ENCODE data around the gene OR4N5.
"Not testable (repeated sequence)": the region's sequence is repeated elsewhere in the genome, so short reads cannot be mapped to it uniquely, and the experiment has no call there.

OR4N5 gene, protein sequence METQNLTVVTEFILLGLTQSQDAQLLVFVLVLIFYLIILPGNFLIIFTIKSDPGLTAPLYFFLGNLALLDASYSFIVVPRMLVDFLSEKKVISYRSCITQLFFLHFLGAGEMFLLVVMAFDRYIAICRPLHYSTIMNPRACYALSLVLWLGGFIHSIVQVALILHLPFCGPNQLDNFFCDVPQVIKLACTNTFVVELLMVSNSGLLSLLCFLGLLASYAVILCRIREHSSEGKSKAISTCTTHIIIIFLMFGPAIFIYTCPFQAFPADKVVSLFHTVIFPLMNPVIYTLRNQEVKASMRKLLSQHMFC

DNA sequence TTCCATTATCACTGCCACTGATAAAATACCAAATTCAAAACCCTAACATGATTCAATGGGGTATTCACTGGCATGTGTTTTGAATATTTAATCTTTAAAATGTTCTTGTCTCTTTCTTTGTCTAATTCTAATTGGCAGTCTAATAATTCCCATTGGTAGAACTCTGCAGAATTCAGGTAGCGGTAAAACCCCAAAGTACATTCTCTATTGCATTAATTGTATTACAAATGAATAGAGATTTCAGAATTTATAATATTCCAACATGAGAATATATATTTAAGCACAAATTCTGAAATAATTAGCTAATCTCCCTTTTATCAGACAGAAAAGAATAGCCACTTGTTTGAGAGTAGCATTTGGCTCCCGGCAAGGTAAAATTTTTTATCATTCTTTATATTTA lies at the start of gene OR4N5:
OR4N5 (plus strand) TSS at position 301 of the 400 bp plus-strand sequence. CDS start 4,916 bp downstream, outside the sequence.
- no peaks in the 10 kb centered on the region for H3F3A ChIP-seq (ENCODE audit: insufficient read depth)
- no peaks in the 10 kb centered on the region for H3K9me2 ChIP-seq (replicated peaks; ENCODE audit: insufficient read depth, low read length)
- H2AFZ ChIP-seq (ENCODE audit: low read depth, low read length, severe bottlenecking) = no peak within 1 kb of the TSS
- no peak within 1 kb of the TSS for H3K27ac ChIP-seq (ENCODE audit: low read depth, low read length)
- H4K20me1 ChIP-seq (ENCODE audit: low read depth, low read length) = no peaks in the 10 kb centered on the region
- no peak within 1 kb of the TSS for H3K4me3 ChIP-seq (ENCODE audit: insufficient read depth, low read length, poor library complexity, severe bottlenecking)
- TF ChIP-seq EZH2phosphoT487 (conservative IDR thresholded peaks at IDR 0.05; ENCODE audit: low read length) = no peak
- H3K9ac ChIP-seq (ENCODE audit: low read length) = no peak within 1 kb of the TSS
- H3K4me2 ChIP-seq (ENCODE audit: low read depth, low read length, poor library complexity, severe bottlenecking) = no peak within 1 kb of the TSS
- H3K27me3 ChIP-seq (ENCODE audit: low read length) = no peaks in the 10 kb centered on the region
- H3K79me2 ChIP-seq (ENCODE audit: insufficient read depth, low read length) = no peaks in the 10 kb centered on the region
- no peaks in the 10 kb centered on the region for H3K9me3 ChIP-seq (ENCODE audit: insufficient read depth, low read length)
- no peaks in the 10 kb centered on the region for H3K36me3 ChIP-seq (ENCODE audit: low read length)

DNA sequence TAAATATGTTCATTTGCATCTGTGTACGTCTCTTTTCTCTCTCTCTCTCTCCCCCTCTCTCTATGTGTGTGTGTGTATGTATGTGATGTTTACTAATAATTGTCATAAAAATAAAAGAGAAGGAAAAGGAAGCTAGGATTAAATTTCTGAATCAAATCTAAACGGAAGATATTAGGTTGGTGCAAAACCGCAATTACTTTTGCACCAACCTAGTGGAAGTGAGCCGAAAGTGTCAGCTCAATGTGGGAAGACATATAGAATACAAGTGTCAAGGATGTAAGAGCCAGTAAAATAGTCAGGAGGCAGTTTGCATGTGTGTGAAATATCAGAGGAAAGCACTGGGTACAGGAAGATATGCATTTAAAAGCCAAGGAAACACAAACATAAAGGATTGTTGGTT lies 46.6 kb upstream of the OR4N5 start:
- H3K36me3 ChIP-seq (ENCODE audit: low read length) = no peaks in the 10 kb centered on the region
- no peak overlapping the region for H2AFZ ChIP-seq (ENCODE audit: low read depth, low read length, severe bottlenecking)
- no peak overlapping the region for H3K4me2 ChIP-seq (ENCODE audit: low read depth, low read length, poor library complexity, severe bottlenecking)
- H3K79me2 ChIP-seq (ENCODE audit: insufficient read depth, low read length) = no peaks in the 10 kb centered on the region
- H4K20me1 ChIP-seq (ENCODE audit: low read depth, low read length) = no peaks in the 10 kb centered on the region
- H3K9ac ChIP-seq (ENCODE audit: low read length) = no peak overlapping the region
- no peak overlapping the region for H3K4me3 ChIP-seq (ENCODE audit: insufficient read depth, low read length, poor library complexity, severe bottlenecking)
- TF ChIP-seq EZH2phosphoT487 (conservative IDR thresholded peaks at IDR 0.05; ENCODE audit: low read length) = no peak
- TF ChIP-seq, protein P1, sequence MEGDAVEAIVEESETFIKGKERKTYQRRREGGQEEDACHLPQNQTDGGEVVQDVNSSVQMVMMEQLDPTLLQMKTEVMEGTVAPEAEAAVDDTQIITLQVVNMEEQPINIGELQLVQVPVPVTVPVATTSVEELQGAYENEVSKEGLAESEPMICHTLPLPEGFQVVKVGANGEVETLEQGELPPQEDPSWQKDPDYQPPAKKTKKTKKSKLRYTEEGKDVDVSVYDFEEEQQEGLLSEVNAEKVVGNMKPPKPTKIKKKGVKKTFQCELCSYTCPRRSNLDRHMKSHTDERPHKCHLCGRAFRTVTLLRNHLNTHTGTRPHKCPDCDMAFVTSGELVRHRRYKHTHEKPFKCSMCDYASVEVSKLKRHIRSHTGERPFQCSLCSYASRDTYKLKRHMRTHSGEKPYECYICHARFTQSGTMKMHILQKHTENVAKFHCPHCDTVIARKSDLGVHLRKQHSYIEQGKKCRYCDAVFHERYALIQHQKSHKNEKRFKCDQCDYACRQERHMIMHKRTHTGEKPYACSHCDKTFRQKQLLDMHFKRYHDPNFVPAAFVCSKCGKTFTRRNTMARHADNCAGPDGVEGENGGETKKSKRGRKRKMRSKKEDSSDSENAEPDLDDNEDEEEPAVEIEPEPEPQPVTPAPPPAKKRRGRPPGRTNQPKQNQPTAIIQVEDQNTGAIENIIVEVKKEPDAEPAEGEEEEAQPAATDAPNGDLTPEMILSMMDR (IDR thresholded peaks at IDR 0.05; ENCODE audit: insufficient read depth, low read length, poor library complexity, severe bottlenecking) = no peak
- H3K27ac ChIP-seq (ENCODE audit: low read depth, low read length) = no peak overlapping the region
- H3F3A ChIP-seq (ENCODE audit: insufficient read depth) = no peaks in the 10 kb centered on the region
- H3K9me3 ChIP-seq (ENCODE audit: insufficient read depth, low read length) = no peaks in the 10 kb centered on the region
- no peaks in the 10 kb centered on the region for H3K27me3 ChIP-seq (ENCODE audit: low read length)
- H3K9me2 ChIP-seq (replicated peaks; ENCODE audit: insufficient read depth, low read length) = no peaks in the 10 kb centered on the region

DNA sequence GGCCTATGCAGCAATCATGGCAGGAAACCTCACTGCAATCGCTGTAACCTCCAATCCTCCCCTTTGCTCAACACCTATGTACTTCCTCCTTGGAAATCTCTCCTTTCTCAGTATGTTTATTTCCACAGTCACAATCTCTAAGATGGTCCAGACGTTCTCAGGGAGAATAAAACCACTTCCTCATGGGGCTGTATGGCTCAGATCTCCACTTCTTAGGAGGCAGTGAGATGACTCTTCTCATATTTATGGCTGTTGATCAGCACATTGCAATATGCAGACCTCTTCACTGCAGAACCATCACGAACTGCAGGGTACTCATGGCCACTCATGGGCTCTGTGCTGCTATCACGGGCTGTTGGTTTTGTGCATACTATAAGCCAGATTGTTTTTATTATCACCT lies 45.2 kb upstream of the OR4N5 start:
- no peaks in the 10 kb centered on the region for H3K9me3 ChIP-seq (ENCODE audit: insufficient read depth, low read length)
- H2AFZ ChIP-seq (ENCODE audit: low read depth, low read length, severe bottlenecking) = no peak overlapping the region
- no peaks in the 10 kb centered on the region for H3K79me2 ChIP-seq (ENCODE audit: insufficient read depth, low read length)
- no peaks in the 10 kb centered on the region for H3K36me3 ChIP-seq (ENCODE audit: low read length)
- TF ChIP-seq, protein P1 (IDR thresholded peaks at IDR 0.05; ENCODE audit: insufficient read depth, low read length, poor library complexity, severe bottlenecking) = no peak
- no peak for TF ChIP-seq EZH2phosphoT487 (conservative IDR thresholded peaks at IDR 0.05; ENCODE audit: low read length)
- H3K4me2 ChIP-seq (ENCODE audit: low read depth, low read length, poor library complexity, severe bottlenecking) = no peak overlapping the region
- no peak overlapping the region for H3K27ac ChIP-seq (ENCODE audit: low read depth, low read length)
- no peak overlapping the region for H3K9ac ChIP-seq (ENCODE audit: low read length)
- no peak overlapping the region for H3K4me3 ChIP-seq (ENCODE audit: insufficient read depth, low read length, poor library complexity, severe bottlenecking)
- H4K20me1 ChIP-seq (ENCODE audit: low read depth, low read length) = no peaks in the 10 kb centered on the region
- H3K27me3 ChIP-seq (ENCODE audit: low read length) = no peaks in the 10 kb centered on the region
- H3F3A ChIP-seq (ENCODE audit: insufficient read depth) = no peaks in the 10 kb centered on the region
- no peaks in the 10 kb centered on the region for H3K9me2 ChIP-seq (replicated peaks; ENCODE audit: insufficient read depth, low read length)

DNA sequence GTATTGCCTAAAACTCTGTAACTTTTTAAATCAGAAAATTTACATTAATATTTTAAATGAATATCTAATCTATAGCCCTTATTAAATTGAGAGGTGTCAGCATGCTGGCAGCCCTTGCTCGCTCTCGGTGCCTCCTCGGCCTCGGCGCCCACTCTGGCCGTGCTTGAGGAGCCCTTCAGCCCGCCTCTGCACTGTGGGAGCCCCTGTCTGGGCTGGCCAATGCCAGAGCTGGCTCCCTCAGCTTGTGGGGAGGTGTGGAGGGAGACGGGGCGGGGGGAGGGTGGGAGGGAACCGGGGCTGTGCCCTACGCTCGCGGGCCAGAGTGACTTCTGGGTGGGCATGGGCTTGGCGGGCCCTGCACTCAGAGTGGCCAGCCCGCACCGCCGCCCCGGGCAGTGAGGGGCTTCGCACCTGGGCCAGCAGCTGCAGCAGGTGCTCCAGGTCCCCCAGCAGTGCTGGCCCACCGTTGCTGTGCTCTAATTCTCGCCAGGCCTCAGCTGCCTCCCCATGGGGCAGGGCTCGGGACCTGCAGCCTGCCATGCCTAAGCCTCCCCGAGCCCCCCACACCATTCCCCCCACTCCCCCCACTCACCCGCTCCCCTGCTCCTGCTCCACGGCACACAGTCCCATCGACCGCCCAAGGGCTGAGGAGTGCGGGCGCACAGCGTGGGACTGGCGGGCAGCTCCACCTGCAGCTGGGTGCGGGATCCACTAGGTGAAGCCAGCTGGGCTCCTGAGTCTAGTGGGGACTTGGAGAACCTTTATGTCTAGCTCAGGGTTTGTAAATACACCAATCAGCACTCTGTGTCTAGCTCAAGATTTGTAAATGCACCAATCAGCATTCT lies 39.5 kb upstream of the OR4N5 start:
- H3K27me3 ChIP-seq (ENCODE audit: low read length); H3K4me2 ChIP-seq (ENCODE audit: low read depth, low read length, poor library complexity, severe bottlenecking); H3K27ac ChIP-seq (ENCODE audit: low read depth, low read length); H4K20me1 ChIP-seq (ENCODE audit: low read depth, low read length); H3F3A ChIP-seq (ENCODE audit: insufficient read depth); H3K9me3 ChIP-seq (ENCODE audit: insufficient read depth, low read length); H3K9me2 ChIP-seq (replicated peaks; ENCODE audit: insufficient read depth, low read length); H3K4me3 ChIP-seq (ENCODE audit: insufficient read depth, low read length, poor library complexity, severe bottlenecking); H3K79me2 ChIP-seq (ENCODE audit: insufficient read depth, low read length); H2AFZ ChIP-seq (ENCODE audit: low read depth, low read length, severe bottlenecking); H3K36me3 ChIP-seq (ENCODE audit: low read length); H3K9ac ChIP-seq (ENCODE audit: low read length): not testable (repeated sequence)

All from SU-DHL-6 (cell line).